ENCODE data around the gene STYXL2.

Gene STYXL2

DNA sequence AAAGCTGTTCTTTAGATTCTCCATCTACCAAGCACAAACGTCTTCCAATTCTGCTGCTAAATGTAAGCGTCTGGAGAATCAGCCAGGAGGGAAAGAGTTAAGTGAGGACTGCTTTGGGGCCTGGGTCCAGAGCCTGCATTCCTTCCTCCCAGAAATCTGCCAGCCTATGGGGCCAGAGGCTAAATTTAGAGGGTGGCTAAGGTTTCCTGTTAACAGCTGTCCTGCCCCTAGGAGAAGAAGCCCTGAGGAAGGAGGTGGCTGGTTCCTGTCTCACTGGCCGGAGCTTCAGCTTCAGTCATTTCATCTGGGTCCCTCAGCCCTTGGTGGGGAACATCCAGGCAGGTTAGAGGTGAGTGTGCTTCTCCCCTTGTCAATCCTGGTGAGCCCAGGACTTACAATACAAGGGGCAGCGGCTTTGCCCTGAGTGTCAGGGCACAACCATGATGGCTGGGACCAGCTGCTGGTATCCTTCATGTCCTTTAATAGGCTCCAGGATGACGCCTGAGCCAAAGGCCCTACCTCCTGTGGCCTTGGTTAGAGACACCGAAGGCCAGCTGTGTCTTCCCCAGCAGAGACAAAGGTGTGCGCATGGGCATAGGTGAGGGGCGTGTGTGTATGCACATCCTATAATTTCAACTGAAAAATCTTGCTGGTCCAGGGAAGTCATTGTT lies at the start of gene STYXL2:
Gene STYXL2 (plus strand): TSS at position 230 of the 671 bp plus-strand sequence. CDS start 775 bp downstream, outside the sequence.
- no peak for DNase-seq (ENCODE audit: low spot score)

DNA sequence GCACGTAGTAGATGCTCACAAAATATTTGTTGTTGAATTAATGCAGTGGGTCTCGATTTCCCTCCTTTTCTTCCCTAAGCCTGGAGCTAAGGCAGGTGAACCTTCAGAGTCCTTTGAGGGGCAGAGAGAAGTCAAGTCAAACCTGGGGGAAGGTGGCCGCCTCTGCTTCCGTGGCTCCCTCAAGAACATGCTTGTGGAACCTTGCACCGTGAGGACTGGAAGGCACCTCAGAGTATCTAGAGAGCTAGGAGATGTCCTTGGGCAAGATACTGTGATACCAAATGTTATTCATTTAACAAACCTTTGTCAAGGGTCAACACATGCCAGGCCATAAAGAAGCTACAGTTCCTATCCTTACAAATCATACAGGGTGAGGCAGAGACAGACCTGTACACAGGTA lies 42.0 kb upstream of the STYXL2 start:
- no peak for DNase-seq (ENCODE audit: low spot score)

DNA sequence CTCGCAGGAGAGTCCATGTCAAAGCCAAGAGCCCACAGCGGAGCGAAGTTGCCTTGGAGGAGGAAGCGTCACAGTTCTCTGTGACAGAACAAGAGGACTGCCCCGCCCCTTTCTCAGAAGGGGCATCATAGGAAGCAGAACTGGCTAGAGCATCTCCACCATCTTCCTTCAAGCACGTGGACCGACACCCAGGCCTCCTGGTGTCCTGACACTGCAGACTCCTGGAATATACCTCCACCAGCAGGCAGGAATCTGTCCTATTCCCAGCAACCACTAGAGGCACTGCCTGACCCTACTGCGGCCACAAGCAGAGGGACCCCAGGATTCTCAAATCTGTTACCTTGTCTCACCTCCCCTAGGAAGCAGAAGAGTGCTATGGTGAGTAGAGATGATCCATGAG lies 41.5 kb upstream of the STYXL2 start:
- no peak for DNase-seq (ENCODE audit: low spot score)

DNA sequence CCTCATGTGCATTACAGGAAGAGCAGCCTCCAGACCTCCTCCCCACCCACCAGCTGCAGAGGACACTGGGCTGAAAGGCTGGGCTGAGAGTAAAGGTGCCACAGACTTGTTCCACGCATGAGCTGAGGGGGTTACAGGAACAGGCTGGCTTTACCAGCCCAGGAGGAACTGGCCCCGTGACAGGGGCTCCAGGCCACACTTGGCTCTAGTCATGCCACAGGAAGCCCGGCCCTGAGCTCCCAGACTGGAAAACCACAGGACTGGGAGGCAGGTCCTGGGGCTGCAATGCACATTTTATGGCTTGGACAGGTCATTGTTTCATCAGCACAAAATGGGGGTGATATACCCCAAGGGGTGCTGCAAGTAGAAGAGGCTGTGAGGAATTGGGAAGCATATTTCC lies 39.3 kb upstream of the STYXL2 start:
- no peak for DNase-seq (ENCODE audit: low spot score)

DNA sequence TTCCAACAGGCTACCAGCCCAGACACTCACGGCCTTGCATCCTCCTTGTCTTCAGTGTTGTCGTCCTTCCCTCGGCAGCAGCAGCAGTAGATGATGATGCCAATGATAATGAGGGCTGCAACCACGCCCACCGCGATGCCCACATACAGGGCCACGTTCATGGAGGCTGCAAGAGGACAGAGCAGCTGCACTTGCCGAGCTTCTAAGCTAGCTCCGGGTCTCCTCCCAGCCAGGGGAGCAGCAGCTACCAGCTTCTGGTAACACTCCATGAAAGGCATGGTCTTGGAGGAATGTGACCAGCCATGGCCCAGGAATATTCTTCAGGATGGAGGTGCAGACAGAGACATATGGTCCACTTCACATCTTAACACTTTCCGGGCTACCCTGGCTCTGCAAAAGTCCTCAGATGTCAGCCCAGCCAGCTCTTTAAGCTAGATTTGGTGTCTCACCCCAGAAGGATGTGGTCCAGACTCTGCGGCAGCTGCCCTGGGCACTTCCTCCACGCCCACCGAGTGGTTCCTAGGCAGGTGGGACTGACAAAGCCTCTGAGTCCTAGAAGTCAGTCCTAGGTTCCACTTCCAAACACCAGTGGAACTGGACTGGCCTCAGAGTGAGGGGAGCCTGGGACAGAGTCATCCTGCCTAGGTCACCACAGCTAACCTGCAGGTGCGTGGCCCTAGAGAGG lies 38.8 kb upstream of the STYXL2 start:
- DNase-seq (ENCODE audit: low spot score), result no peak

DNA sequence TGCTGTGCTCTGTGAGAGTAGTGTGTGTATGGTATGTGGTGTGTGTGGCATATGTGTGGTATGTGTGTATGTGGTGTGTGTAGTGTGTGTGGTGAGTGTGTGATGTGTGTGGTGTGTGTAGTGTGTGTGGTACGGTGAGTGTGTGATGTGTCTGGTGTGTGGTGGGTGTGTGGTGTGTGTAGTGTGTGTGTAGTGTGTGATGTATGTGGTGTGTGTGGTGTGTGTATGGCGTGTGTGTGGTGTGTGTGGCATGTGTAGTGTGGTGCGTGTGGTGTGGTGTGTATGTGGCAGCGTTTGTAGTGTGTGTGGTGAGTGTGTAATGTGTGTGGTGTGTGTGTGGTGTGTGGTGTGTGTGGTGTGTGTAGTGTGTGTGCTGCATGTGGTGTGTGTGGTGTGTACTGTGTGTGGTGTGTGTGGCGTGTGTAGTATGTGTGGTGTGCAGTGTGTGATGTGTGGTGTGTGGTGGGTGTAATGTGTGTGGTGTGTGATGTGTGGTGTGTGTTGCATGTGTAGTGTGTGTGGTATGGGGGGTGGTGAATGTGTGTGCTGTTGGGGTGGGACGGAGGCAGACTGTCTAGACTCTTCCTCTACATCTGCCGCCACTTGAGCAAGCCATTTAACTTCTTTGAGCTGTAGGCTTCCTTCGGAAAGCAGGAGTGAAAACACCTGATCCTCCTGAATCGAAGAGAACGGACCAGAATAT lies 37.2 kb upstream of the STYXL2 start:
- DNase-seq (ENCODE audit: low spot score), result no peak

DNA sequence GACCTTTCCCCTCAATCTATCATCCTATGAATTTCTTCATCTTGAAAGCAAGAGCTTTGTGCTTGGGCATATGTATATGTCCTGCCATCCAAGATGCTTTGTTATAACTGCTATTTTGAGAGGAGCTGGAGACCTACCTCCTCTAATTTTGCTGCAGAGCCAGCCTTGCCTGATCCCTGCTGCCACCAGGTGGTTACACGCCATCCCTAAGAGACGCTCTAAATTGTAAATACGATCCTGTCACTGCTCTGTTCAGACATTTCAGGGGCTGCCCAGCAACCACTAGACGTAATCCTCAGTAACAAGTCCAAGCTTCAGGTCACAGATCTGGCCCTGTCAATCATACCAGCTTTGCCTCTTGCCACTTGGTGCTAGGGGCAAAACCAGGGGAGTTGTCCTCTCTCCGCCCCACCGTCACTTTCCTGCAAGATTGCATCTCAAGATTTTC lies 36.6 kb upstream of the STYXL2 start:
- DNase-seq (ENCODE audit: low spot score), result no peak

DNA sequence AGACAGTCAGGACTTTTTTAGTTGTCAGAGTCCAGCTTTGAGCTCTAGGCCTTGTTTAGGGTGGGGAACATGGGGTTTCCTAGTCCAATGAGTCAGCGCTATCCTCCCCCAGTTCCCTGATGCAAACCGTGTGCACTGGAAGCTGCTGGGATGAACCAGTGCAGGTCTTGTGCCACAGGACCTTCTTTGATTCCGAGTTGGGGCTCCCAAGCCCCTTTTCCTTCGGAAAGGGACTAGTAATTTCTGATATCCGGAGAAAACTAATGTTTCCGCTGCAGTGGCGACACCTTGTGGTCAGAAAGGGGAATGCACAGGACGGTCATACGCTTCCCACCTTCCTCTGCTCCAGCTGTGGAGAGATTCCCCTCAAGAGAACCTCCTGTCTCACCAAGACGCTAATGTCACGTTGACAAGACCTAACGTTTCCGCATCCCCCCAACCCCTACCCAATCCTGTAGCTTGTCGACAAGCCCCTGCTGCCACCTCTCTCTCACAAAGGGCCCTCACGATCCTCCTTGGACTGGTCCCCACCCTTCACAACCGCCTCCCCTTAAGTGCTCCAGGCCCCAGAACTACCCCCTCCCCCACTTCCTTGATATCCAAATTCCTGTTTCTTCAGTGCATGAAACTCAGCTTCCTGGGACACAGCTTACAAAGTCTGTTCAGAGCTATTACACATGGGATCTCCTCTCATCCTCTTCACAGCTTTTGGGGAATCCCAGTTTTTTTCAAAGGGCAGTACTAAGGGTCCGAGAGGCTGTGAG lies 34.6 kb upstream of the STYXL2 start:
- peak; percentile 73 for DNase-seq (ENCODE audit: low spot score)

DNA sequence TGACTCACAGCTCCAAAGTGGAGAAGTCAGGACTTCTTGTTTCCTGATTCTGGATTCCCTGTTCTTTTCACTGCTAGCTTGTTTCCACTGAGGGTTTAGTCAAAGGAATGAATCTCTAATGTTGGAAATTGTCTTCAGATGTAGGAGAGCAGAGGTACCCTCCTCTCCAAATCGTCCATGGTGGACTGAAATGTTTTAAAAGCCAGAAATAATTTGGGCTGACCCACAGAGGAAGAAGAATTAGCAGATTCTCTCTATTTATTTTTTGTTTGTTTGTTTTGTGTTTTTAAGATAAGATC lies 34.1 kb upstream of the STYXL2 start:
- DNase-seq (ENCODE audit: low spot score), result no peak

DNA sequence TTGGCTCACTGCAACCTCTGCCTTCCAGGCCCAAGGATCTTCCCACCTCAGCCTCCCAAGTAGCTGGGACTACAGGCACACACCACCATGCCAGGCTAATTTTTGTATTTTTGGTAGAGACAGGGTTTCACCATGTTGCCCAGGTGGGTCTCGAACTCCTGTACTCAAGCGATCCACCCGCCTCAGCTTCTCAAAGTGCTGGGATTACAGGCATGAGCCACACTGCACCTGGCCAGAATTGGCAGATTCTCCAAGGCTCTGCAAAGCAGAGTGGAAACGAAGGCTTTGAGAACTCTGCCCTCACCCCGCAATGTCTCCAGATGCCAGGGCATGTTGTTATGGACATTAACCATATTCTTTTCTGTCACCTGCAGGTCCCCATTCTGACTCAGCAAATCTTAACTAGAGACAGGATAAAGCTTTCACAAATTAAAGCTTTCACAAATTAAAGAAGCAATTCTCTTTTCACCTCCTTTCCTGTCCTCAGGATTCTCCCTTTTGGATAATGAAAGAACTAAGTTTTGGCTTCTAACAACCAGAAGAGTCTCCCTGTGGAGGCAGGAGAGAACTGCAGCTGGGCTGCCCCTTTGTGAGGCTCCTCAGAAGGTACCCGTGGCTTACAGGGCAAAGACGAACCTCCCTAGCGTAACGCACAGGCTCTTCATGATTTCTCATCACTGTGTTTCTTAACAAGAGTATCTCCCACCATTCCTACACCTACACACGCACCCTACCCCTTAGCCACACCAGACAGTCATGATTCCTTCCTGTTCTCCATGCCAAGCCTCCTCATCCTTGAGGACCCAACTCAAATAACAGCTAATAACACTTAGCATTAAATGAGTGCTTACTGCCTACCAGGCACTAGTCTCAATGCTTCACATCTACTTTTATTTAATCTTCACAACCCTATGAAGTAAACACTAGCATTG lies 33.5 kb upstream of the STYXL2 start:
- no peak for DNase-seq (ENCODE audit: low spot score)

DNA sequence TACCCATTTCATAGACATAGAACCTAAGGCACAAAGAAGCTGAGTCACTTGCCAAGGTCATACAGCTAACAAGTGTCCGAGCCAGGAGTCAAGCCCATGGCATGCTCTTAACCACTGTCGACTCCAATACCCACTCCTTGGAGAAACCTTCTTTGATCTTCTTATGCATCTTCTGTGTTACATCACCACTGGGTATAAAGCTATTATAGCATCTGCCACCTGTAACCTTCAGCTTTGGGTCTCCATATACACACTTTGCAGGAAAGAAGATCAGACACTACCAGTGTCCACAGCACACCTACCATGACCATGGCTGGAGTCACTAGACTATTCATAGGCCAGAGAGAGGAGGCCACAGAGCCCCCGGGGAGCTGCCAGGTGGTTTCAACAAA lies 32.8 kb upstream of the STYXL2 start:
- DNase-seq (ENCODE audit: low spot score), result no peak

DNA sequence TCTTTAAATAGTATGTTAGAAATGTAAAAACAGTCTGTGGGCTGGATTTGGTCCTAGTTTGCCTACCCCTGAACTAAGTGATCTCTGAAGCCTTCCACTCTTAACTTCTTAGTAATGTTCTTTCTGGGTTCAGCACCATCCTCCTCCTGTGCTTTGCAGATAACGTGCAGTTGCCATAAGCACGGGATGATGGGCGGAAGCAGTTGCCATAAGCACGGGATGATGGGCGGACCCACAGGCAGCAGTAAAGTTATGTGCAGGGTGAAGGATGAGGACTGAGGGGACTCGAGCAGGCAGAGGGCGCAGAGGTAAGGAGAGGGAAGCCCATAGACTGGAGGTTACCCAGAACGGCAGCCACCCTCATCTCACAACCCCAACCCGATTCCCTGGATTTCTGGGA lies 29.3 kb upstream of the STYXL2 start:
- DNase-seq (ENCODE audit: low spot score), result no peak

DNA sequence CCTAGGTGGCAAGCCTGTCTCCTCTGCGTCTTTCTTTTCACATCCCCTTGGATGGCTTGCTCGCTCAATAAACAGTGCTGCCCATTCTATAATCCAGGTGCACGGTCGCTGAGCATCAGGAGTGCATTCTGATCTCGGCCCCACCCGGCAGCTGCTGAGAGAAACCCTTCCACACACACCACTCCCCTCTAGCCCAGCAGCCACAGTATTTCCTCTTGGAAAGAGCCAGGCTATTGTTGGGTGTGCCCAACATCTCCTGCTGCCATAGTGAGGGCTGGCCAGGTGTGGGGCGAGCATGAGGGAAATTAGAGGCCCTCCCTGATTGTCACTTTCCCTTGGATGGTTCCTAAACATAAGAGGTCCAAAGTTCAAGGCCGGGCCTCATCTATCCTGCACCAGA lies 28.4 kb upstream of the STYXL2 start:
- DNase-seq (ENCODE audit: low spot score), result no peak

DNA sequence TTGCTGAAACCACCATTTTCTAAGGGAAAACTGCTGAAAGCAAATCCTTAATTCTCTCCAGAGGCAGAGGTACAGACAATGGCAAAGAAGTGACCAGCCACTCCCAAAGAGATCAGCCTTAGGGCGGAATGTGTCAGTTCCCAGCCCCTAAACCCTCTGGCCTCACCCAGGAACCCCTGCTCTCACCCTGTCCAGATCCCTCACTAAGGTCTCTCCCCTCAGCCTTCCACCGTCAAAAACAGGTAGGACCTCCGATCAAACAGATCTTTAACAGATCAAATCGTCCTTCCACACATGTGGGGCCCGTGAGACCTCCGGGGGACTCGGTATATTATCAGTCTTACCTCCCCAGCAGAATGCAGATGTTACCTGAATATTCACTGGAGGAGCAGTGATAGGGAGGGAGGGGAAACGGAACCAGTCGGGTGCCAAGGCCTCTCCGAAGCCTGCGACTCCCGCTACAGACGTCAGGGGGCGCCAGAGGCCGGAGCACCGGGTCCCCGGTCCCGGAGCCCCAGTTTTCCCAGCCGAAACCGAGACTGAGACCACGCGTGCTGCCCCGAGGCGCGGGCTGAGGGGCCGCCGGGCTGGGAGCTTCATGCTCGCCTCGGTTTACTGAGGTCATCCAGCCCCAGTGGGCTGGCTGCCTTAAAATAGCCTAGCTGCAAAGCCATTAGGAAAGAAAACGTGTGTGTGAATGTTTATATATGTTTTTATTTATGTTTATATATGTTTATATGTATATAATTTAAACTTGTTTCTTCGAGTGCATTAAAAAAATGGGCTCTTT lies 27.3 kb upstream of the STYXL2 start:
- DNase-seq (ENCODE audit: low spot score), result peak; percentile 74

DNA sequence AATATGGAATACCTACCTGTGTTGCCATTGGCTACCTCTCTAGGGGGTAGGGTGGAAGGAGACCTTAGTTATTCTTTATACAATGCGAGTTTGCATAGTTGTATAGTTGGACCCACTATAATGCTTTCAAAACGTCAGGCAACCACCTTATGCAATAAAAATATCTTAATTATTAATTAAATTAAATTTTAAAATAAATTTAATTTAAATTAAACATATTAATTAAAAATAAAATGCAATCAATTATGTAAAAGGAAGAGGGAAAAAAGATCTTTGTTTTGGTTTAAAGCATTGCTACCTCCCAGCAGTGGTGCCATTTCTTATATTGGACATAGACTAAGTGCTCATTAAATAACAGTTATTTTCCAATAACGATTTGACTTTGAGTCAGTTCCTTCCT lies 26.0 kb upstream of the STYXL2 start:
- no peak for DNase-seq (ENCODE audit: low spot score)

DNA sequence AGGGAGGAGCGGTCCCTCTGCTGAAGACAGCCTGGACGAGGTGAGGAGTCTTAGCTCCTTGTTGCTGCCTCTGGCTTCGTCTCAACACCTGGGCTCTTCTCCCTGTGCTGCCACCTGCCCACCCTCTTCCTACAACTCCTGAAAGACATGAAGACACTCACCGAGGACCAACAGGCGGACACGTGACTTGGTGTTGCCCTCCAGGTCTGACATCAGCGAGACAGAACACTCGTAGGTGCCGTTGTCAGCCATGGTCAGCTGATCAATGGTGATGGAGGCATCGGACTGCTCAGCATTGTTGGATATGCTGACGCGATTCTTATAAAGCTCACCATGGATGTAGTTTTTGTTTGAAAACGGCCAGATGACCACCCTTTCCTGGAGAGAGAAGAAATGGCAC lies 25.1 kb upstream of the STYXL2 start:
- no peak for DNase-seq (ENCODE audit: low spot score)

DNA sequence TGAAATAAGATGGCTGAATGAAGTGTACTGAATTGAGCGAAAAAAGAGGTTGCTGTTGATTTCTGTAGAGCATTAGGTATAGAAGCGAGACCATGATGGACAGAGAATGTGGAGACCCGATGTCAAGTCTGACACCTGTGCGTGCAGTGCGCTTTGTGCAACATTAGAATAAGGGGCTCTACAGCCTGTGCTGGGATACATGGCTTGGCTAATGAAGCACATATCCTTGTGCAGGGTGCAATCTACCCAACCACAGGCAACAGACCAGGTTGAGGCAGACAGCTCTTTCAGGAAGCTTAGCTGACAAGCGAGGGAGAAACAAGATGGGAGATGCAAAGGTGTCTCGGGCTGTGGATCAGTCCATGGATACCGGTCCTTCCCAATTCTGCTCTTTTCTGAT lies 22.6 kb upstream of the STYXL2 start:
- DNase-seq (ENCODE audit: low spot score), result no peak

DNA sequence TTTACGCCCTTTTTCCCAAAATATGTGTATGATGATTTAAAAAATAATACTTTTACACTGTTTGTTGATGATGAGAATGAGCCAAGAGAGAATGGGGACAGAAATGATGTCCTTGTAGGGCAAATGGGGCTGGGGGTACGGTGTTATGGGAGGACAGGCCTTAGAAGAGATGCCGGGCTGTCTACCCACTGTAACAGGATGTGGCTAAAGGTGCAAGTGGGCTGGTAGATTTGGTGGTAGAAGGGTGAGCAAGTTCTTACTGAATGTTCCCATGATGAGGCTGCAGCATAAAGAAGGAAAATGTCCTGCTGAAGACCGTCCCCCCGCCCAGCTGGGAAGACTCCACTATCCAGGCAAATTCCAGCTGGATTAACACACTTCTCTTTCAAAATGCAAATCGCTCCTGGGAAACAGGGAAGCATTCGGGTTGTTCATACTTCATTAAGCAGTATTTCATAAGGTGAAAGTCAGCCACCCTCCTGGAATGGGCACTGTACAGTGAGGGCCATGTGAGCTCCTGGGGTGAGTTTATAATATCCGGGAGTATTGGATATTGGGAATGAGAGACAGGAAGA lies 17.7 kb upstream of the STYXL2 start:
- no peak for DNase-seq (ENCODE audit: low spot score)

DNA sequence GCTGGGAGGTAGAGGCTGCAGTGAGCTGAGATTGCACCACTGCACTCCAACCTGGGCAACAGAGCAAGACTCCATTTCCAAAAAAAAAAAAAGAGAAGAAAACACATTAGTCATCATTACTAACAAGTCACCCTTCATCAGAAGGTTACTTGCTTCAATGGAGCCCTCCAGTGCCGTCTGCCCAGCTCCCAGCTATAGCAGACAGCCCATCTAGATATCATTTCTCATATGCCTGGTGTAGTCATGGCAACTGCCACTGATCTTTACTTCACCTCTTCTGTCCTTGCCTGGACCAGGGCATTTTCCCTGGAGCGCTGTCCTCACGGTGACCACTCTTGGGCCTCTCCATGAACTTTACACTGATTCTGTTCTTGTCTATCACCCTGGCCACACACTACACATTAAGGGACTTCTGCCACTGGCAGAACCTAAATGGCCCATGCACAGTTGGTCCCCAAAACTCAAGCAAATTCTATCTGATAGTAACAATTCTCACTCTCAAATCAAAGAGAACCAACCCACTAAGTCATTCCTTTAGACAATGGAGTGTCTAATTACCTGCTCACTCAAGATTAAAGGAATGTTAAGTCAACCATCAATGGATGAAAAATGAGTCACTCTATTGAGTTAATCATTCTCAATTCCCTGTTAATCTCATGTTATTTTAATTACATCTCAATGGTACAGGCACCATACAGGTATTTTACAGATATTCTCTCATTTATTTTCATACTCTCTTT lies 16.6 kb upstream of the STYXL2 start:
- DNase-seq (ENCODE audit: low spot score), result no peak

DNA sequence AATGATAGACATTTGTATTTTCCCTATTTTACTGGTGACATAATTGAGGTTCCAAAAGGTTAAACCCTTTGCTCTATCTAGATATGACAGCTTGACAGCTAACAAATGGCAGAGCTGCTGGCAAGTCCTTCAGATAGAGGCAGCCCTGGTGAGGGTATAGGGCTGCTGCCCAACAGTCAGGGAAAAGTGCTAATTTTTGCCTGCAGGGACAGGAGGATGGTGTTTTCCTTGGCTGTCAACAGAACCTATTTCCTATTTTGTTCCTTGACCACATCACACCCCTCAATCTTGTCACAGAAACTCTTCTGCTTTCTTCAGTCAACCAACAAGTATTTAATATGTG lies 16.0 kb upstream of the STYXL2 start:
- DNase-seq (ENCODE audit: low spot score), result no peak

Measured in hematopoietic multipotent progenitor cell treated with erythropoietin and hydrocortisone succinate and interleukin-3 and kit ligand, for 17 days (in vitro differentiated cells).